Measurements from ENCODE around the gene NARS2.
"Not testable (repeated sequence)": the region's sequence is repeated elsewhere in the genome, so short reads cannot be mapped to it uniquely, and the experiment has no call there.

NARS2 gene

GRCh38 chr11:78476066-78476465, 98.6 kb downstream of the NARS2 start:
- DNase-seq (ENCODE audit: low spot score): no peak

GRCh38 chr11:78474451-78474850, 100.2 kb downstream of the NARS2 start:
- no peak for DNase-seq (ENCODE audit: low spot score)

- no peak for DNase-seq (ENCODE audit: low spot score)
These were observed 101.8 kb downstream of the NARS2 start for GRCh38 chr11:78472905-78473304.

- DNase-seq (ENCODE audit: low spot score): no peak
These were observed 102.3 kb downstream of the NARS2 start for GRCh38 chr11:78472382-78472781.

GRCh38 chr11:78470861-78471442, 103.7 kb downstream of the NARS2 start:
- no peak for DNase-seq (ENCODE audit: low spot score)

GRCh38 chr11:78469896-78470295, 104.8 kb downstream of the NARS2 start:
- DNase-seq (ENCODE audit: low spot score): no peak

GRCh38 chr11:78467931-78468330, 106.7 kb downstream of the NARS2 start:
- DNase-seq (ENCODE audit: low spot score): no peak

GRCh38 chr11:78467370-78467769, 107.3 kb downstream of the NARS2 start:
- no peak for DNase-seq (ENCODE audit: low spot score)

GRCh38 chr11:78465169-78465942, 109.3 kb downstream of the NARS2 start:
- DNase-seq (ENCODE audit: low spot score): peak; percentile 47

DNA sequence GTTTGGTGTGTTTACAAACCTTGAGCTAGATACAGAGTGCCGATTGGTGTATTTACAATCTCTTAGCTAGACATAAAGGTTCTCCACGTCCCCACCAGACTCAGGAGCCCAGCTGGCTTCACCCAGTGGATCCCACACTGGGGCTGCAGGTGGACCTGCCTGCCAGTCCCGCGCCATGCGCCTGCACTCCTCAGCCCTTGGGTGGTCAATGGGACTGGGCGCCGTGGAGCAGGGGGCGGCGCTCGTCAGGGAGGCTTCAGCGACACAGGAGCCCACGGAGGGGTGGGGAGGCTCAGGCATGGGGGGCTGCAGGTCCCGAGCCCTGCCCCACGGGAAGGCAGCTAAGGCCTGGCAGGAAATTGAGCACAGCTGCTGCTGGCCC, 109.9 kb downstream of the NARS2 start:
- DNase-seq (ENCODE audit: low spot score): not testable (repeated sequence)

DNA sequence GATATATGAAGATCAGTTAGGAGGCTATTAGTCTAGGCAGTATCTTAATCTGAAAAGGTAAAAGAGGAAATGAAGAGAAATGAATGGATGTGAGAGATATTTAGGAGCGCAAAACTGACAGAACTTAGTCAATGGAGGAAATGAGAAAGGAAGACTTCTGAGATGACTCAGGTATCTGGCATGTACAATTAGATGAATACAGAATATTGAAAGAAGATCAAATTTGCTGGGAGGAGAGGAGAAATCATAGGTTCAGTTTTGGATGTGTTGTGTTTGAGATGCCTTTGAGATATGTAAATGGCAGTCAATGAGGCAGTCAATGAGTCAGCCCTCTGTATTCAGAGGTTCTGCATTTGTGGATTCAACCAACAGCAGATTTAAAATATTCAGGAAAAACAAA, 114.2 kb downstream of the NARS2 start:
- no peak for DNase-seq (ENCODE audit: low spot score)

DNA sequence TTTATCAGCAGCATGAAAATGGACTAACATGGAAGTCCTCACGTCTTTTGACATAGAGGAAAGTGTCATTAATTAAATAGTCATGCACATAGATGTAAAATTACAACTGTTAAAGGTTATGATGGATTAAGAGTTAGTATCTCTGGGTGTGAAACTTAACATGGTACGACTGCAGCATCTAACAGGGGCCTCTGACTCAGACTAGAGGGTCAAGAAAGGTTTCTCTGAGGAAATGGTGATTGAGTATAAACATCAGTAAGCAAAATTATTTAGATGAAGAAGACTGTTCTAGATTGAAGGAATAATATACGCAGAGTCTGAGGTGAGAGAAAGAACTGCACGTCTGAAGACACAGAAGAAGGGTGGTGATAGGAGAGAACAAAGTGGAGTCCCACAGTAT, 114.9 kb downstream of the NARS2 start:
- no peak for DNase-seq (ENCODE audit: low spot score)

DNA sequence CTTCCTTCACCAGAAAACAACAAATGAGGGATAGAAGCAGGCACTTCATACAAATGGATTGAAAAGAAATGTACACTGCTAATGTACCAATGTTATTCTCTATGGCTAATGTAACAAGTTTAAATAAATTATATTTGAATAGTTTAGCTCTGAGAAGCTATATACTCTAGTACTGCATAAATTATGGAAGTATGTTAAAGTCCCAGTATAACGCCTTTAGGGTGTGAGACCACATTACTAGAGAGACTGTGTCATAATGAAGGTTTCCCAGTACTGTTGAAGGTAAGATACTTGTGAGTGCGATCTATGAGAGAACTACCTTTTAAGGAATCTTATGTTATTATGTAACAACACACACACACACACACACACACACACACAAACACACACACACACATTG, 117.2 kb downstream of the NARS2 start:
- DNase-seq (ENCODE audit: low spot score): no peak

DNA sequence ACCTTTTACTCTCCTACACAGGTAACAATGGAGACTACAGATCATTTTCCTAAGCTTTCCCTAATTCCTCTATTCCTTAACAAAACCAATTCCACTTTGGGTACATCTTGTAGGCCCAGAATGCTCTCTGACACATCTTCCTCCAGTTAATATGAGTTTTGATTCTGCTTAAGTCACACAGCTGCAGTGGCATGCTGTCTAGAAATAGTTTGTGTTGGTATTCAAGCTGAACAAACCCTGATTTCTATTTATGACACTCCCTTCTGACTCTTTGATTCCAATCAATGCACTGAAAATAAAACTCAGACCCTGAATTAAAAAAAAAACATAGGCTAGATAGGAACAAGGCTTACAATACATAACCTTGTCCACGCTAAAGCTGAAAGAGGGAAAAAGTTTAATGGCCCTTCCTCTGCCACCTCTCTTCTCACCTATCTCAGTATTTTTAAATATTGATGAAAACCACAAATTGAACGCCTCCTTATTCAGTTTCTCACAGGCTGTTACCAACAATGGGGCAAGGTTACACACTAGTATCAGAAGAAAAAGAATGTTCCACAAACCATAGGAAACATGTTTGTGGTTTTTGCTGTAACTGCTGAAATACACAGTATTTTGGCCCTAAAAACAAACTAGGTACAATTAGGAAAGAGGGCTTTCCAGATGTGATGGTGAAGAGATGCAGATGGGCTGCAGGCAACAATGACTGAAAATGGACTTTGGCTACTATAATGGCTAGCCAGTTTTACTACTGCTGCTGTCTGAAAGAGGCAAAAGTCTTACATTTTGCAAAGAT, 121.3 kb downstream of the NARS2 start:
- DNase-seq (ENCODE audit: low spot score): no peak

- no peak for DNase-seq (ENCODE audit: low spot score)
These were observed 123.1 kb downstream of the NARS2 start for GRCh38 chr11:78451371-78452150.

DNA sequence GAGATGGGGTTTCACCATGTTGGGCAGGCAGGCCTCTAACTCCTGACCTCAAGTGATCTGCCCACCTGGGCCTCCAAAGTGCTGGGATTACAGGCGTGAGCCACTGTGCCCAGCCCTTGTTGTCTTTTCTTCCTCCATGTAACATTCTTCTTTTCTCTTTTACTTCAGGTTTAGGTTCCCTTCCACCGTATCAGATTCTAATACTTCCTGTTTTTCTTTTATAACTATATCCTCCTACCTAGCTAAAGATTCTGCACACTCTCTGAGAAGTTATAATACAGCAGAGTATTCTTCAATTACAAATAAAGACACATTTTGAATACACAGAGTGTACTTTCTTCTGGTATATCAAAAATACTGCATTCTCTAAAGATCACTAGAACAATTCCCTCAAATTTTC, 123.8 kb downstream of the NARS2 start:
- DNase-seq (ENCODE audit: low spot score): no peak

DNA sequence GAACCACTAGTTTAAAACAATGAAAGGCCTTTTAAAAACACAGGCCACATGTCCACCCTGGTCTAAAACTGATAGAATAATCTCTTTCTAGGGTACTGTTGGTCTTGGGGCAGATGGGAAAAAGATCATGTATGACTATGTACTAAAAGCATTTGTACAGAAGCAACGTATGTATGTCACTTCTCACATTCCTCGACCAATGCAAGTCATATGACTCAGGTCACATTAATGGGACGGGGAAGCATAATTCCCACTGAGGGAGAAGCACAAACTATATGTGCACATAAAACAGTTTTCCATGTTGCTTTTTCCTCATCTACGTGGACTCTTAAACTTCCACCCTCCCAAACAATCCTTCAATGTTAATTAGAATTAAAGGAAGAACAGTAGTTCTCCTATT, 124.8 kb downstream of the NARS2 start:
- DNase-seq (ENCODE audit: low spot score): no peak

DNA sequence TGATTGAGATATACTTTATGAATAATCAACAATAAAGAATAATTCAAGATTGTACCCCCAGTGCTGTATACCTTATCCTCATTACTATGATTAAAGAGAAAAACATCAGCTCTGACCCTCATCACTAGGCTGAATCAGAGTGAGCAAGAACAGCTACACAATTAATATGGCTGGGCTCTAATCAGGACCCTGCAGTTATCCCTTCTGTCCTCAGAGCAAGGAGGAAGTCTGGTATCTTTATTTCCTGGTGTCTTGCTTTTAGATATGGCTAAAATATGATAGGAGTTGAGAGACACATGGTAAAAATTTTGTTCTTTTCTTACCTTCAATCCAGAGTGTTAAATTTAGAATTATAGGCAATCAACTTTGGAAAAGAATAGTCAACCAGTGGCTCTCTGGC, 128.5 kb downstream of the NARS2 start:
- no peak for DNase-seq (ENCODE audit: low spot score)

DNA sequence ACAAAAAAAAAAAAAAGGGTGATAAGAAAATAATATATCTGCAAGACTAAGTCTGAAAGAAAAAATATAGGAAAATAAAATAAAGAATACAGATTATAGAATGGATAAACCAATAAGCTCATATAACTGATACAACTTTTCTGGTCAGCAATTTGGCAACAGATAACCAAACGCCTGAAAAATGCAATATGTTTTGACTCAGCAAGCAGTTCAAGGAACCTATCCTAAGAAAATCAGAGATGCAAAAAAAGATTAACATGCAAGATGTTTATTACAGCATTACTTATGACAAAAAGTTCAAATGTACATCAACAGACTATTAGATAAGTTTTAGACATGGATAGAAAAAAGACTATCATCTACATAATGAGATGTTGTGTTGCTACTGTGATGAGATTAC, 129.9 kb downstream of the NARS2 start:
- DNase-seq (ENCODE audit: low spot score): no peak

- no peak for DNase-seq (ENCODE audit: low spot score)
These were observed 132.7 kb downstream of the NARS2 start for GRCh38 chr11:78441956-78442355.

- peak; percentile 76 for DNase-seq (ENCODE audit: low spot score)
These were observed 136.2 kb downstream of the NARS2 start for GRCh38 chr11:78438298-78438975.

GRCh38 chr11:78432956-78433355, 141.7 kb downstream of the NARS2 start:
- no peak for DNase-seq (ENCODE audit: low spot score)
